HCT116 (cell line): ENCODE results near the gene ERBB4.
"Not testable (repeated sequence)": the region's sequence is repeated elsewhere in the genome, so short reads cannot be mapped to it uniquely, and the experiment has no call there.

Experiments used
- POLR2A ChIP-seq: IDR thresholded peaks from 2 replicates; pipeline ENCODE4 v1.7.0; 2011; ENCODE audit warnings: borderline replicate concordance; ENCODE audit not compliant: insufficient read depth, insufficient read length; ENCODE audit errors: extremely low read depth
- YY1 ChIP-seq: IDR thresholded peaks from 2 replicates; pipeline ENCODE4 v1.6.1; 2011; ENCODE audit warnings: low read length, low read depth, moderate library complexity, mild to moderate bottlenecking; ENCODE audit not compliant: insufficient replicate concordance; ENCODE audit errors: extremely low read depth
- TF ChIP-seq, protein P1 (sequence below), 3 experiments: fragments of 200-600 bp in 1 of 3; sonication (generic) in 1 of 3; IDR thresholded peaks in 2 of 3; conservative IDR thresholded peaks in 1 of 3; 2 replicates each; pipeline ENCODE4 v1.5.1; 2012 to 2017; ENCODE audit warnings: low read depth in 2 of 3, low read length in 2 of 3, antibody characterized with exemption in 1 of 3, borderline replicate concordance in 1 of 3, control low read depth in 1 of 3, mild to moderate bottlenecking in 1 of 3, mixed read lengths in 1 of 3, mixed run types in 1 of 3, moderate library complexity in 1 of 3; ENCODE audit not compliant: insufficient read depth in 1 of 3

DNA sequence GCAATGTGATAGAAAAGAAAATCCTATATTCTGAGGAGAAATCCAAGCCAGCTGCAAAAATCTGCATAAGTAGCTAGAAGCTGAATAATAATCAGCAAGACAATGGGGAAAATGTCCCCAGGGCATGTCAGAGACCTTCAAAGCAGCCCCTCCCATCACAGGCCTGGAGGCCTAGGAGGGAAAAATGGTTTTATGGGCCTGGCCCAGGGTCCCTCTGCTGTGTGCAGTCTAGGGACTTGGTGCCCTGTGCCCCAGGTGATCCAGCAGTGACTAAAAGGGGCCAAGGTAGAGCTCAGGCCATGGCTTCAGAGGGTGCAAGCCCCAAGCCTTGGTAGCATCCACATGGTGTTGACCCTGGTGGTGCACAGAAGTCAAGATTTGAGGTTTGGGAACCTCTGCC, 432.1 kb downstream of the ERBB4 start:
- TF ChIP-seq, protein P1, sequence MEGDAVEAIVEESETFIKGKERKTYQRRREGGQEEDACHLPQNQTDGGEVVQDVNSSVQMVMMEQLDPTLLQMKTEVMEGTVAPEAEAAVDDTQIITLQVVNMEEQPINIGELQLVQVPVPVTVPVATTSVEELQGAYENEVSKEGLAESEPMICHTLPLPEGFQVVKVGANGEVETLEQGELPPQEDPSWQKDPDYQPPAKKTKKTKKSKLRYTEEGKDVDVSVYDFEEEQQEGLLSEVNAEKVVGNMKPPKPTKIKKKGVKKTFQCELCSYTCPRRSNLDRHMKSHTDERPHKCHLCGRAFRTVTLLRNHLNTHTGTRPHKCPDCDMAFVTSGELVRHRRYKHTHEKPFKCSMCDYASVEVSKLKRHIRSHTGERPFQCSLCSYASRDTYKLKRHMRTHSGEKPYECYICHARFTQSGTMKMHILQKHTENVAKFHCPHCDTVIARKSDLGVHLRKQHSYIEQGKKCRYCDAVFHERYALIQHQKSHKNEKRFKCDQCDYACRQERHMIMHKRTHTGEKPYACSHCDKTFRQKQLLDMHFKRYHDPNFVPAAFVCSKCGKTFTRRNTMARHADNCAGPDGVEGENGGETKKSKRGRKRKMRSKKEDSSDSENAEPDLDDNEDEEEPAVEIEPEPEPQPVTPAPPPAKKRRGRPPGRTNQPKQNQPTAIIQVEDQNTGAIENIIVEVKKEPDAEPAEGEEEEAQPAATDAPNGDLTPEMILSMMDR (IDR thresholded peaks at IDR 0.05 in 2 of 3, conservative IDR thresholded peaks at IDR 0.05 in 1 of 3; ENCODE audit: borderline replicate concordance in 1 of 3, insufficient read depth in 1 of 3, low read depth in 2 of 3, low read length in 2 of 3) = not testable (repeated sequence)
- TF ChIP-seq YY1, POLR2A: not testable (repeated sequence)
